GM21528 (cell line): ENCODE data around the gene PSMA7.

ENCODE experiments used
- ATAC-seq: cut with Tn5 transposase; IDR thresholded peaks from one replicate; pipeline ENCODE4 v1.9.1; 2021; ENCODE audit warnings: mild to moderate bottlenecking, moderate library complexity; ENCODE audit not compliant: unreplicated experiment, low FRiP score

The PSMA7 gene

DNA sequence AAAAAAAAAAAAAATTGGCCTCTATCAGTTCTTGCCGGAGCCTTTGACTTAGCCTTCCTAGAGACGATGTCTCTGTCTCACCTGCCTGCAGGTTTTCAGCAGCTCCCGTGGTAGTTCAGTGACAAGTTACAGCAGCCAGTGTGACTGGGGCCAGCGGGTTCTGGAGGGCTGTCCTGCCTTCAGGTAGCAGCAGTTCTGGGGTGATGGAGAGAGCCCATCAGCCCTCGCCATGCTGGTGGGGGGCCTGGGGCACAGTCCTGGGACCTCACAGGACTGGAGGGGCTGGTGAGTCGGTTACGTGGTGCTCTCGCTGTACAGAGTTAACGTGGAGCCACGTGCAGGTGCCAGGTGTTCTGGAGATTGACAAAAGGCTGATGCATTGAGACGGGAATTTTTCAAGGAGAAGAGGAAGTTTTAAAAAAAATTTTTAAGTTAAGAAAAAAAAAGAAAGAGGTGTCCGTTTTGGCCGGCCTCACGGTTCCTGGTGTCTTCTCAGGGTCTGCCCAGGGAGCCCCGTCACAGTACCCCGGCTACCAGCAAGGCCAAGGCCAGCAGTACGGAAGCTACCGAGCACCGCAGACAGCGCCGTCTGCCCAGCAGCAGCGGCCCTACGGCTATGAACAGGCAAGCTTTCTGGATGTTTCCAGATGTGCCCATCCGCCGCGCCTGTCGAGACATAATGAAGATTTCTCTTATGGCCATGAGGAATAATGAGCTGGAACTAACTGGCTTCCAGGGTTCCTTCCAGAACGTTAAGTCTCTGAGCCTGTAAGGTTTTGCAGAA is 31.0 kb upstream of the PSMA7 start:
- ATAC-seq: no peak

DNA sequence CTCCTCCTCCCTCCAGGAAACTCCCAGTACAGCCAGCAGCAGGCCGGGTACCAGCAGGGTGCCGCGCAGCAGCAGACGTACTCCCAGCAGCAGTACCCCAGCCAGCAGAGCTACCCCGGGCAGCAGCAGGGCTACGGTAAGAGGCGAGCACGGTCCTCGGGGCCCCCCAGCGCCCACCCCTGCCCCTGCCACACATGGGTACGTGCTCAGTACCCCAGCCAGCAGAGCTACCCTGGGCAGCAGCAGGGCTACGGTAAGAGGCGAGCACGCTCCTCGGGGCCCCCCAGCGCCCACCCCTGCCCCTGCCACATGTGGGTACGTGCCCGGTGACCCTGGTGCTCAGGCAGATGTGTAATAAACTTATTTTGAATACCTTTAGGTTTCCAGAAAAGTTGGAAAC is 29.5 kb upstream of the PSMA7 start:
- no peak for ATAC-seq

DNA sequence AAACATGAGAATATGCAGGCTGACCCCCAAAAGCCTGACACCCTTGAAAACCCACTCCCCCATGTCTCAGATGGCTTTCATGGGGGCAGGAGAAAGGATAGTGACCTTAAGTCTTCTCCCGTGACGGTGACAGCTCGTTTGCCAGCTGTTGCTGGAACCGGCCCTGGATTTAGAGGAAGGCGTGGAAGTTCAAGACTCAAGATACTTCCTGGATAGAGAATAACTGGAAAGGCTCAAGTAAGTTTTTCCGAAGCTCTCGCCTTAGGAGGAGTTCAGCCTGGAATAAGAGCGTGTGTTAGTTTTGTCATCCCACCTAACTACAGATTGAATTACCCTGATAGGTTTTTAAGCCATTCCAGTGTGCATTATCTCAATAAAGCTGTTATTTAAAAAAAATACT is 28.1 kb upstream of the PSMA7 start:
- no peak for ATAC-seq

DNA sequence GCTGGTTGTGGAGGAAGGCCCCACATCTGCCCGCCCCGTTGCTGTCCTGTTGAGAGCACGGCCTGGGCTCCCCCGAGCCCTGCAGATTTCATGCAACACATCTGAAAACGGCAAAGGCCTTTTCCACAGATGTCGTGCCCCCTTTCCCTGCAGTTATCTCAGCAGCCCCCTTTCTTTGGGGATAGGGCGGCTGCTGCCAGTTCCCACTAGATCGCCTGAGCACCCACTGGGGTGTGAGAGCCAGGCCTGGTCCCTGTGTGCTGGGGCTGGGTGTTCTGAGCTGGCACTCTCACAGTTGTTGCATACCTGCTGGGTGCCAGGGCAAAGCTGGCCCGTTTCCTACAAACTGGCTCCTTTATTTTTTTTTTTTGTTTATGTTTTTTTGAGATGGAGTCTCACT is 27.3 kb upstream of the PSMA7 start:
- ATAC-seq: no peak

DNA sequence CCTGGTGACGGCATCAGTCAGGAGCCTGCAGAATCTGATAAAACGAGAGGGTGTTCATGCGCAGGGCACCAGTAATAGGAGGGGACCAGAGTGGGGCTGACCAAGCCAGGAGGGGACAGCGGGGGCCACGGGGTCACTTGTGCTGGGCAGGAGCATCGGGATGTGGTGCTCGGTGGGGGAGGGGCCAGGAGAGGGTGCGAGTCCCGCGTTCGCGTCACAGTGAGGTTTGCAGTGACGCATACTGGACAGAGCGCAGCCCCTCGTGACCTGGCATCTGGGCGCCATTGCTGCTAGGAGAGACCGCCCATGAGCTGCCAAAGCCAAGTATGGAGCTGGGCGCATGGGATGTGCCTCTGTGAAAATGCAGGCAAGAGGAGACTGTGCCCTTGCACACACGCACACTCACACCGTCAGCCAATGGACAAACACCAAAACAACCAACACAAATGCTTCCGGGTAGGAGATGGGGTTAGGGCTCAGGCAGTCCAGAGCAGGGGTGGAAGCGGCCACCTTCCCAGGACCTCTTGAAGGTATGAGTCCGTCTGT is 25.8 kb upstream of the PSMA7 start:
- no peak for ATAC-seq

DNA sequence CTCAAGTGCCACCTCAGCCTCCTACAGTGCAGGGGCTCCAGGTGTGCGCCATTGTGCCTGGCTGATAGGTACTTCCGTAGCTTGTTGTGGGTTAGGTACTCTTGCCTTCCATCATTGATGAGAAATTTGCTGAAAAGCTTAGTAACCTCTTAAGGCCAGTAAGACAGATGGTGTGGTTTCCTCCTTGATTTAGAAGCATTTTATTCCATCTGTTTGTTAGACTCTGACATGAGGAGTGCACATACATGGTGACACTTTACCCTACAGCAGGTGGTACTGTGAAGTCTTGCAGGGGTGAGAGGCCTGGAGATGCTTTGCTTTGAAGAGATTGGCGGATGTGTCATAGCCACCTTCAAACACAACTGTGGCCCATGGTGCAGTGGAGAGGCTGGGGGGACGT is 24.9 kb upstream of the PSMA7 start:
- ATAC-seq: no peak

DNA sequence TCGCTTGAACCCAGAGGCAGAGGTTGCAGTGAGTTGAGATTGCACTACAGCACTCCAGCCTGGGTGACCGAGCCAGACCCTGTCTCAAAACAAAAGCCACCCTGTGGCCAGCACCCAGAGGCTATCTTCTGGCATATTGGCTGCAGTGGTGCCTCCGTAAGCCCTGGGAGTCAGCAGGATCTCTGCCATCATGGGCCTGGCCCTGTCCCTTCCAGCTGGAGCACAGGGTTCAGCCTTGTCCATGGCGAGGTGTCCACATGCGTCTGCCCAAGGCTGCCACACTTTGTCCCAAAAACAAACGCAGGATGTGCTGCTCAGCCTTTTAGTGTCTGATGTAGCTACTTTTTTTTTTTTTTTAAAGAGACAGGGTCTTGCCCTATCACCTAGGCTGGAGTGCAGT is 24.3 kb upstream of the PSMA7 start:
- no peak for ATAC-seq

DNA sequence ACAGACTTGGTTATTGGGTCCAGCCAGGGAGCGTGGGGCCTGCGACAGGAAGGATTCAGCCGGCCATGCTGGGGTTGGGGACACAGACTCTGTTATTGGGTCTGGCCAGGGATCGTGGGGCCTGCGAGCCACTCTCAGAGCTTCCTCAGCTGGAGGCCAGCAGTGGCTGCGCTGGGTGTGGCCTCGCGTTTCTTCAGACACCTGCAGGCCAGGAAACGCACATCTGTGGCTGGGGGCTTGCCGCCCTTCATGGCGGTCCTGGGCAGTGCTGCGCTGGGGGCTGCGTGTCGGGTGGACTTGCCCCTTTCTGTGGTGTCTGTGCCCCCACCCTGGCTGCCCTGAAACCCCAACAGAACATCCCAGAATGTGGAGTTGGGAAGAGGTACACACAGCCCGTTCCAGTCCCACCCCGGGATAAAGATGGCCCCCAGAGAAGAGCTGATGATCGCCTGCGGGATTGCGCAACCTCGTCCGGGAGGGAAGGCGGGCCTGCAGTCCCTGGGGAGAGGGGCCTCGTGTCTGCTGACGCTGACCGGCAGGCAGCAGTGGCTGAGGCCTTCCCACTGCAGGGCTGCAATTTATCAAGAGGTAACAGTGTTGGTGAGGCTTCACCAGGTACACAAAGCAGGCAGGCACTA is 22.7 kb upstream of the PSMA7 start:
- no peak for ATAC-seq

DNA sequence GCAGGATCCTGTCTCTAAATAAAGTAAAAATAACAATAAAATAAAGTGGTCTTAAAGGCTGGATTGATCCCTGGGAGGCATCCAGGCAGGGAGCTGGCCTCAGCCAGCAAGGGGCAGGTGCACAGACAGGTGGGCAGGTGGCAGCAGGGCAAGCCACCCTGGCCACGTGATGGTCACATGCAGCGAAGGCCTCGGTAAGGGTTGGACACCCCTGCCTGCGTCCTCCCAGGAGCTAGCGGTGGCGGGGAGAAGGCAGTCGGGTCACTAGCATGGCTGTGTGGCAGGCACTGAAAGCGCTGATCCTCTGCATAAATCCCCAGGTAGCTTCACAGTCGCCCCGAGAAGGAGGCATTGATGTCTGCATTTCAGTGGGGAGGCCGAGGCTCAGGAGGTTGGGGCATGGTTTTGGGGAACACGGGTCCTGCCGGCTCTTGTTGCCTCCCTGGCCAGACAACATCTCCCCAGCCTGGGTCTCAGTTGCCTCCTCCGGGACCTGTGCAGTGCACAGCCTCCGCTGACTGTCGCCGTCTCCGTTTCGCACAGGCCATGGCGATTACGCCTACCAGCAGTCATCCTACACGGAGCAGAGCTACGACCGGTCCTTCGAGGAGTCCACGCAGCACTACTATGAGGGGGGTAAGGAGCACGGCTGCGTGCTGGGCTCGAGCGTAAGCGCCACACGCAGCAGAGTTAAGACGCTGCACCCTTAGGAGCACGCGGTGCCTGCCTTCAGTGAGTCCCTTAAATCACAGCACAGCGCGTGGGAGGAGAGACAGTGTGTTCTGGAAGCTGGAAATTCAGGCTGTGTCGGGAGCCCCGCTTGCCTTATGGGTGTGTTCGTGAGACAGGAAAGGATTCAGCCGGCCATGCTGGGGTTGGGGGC is 21.9 kb upstream of the PSMA7 start:
- ATAC-seq: no peak

DNA sequence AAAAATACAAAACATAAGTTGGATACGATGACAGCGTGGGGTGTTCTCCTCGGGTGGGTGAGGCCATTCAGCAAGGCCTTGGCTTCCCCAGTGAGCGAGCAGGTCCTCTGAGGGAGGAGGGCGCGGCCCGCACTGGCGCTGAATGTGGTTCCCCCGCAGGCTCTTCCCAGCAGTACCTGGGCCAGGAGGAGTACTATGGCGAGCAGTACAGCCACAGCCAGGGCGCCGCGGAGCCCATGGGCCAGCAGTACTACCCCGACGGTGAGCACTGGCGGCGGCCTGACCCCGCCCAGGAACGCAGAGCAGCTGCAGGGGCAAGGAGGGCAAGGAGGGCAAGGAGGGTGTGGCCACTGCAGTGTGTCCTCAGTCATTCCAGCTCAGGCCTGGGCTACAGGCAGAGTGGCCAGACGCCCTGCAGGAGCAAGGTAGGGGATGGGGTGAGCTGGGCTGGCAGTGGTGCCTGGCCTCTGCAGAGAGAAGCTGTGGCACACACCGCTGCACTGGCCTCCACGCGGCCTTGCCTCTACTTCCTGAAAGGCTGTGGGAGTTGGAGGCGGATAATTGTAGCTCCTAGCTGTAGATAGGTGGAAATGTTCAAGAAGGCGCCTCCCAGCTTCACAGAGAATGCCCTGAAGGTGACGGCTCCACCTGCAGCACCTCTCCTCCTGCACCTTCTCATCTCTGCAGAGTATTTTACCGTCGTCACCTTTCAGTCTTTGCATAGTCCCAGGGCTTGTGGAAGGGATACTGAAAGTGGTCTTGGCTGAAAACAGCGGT is 21.0 kb upstream of the PSMA7 start:
- ATAC-seq: no peak

DNA sequence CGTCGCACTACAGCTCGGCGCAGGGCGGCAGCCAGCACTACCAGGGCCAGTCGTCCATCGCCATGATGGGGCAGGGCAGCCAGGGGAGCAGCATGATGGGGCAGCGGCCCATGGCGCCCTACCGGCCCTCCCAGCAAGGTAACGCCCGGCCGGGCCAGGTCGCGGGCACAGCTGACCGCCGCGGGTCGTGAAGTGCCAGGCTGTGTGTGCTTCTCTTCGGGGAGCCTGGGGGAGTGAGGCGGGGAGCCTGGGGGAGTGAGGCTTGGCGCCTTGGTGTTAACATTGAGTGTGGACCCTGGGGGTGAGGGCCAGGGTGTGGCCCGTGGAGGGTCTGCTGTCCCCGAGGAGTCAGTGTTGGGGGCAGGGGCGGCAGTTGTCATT is 20.3 kb upstream of the PSMA7 start:
- no peak for ATAC-seq

DNA sequence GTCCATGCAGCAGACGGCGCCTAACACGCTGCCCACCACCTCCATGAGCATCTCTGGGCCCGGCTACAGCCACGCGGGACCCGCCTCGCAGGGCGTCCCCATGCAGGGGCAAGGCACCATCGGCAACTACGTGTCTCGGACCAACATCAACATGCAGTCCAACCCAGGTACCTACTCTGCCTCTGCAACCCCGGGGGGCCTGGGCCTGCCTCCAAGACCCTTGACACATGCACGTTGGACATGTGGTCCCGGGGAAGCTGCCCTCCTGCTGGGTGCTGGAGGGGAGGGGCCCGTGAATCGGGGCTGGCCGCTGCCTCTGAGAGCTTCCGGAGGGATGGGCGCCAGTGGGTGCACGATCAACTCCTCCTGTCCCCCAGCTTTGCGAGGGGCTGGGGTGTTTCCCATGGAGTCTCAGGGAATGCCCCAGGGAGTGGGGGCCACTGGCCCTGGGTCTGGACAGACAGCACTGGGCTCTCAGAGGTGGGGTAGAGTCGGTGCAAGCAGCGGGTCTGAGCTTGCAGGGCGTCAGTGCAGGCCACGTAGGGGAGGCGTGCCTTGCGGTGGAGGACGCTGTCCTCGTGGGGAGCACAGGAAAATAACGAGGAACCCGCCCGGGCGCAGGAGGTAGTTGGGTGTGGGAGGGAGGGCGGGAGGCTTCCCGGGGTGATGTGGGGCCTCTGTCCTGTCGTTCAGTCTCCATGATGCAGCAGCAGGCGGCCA is 19.7 kb upstream of the PSMA7 start:
- no peak for ATAC-seq

DNA sequence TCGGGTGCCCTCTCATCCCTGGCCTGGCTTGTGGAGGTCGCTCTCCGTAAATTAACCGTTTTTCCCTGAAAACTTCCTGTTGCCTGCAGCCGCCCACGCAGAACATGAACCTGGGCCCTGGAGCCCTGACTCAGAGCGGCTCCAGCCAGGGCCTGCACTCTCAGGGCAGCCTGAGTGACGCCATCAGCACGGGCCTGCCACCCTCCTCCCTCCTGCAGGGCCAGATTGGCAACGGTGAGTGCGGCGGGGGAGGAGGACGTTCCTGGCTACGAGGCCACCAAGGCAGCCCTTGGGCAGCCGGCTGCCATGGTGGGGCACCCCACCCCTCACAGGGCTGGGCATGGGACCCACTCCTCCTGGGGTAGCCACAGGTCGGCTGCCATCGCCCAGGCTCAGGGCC is 18.2 kb upstream of the PSMA7 start:
- ATAC-seq: no peak

DNA sequence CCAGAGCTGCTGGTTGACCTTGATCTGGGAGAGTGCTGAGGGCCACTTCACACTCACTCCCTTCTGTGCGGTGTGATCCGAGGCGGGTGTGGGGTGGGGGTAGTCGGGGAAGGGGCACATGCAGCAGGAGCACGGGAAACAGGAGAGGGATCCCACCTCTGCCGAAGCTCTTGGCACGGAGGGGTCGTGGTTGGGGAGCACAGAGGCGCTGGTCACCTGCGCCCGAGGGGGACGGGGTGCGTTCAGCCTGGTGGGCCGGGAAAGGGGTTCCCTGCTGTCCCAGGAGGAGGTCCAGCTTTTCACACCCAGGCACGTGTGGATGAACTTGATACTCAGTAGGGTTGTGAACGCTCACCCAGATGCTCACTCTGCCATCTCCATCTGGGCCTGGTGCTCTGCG is 17.7 kb upstream of the PSMA7 start:
- no peak for ATAC-seq

DNA sequence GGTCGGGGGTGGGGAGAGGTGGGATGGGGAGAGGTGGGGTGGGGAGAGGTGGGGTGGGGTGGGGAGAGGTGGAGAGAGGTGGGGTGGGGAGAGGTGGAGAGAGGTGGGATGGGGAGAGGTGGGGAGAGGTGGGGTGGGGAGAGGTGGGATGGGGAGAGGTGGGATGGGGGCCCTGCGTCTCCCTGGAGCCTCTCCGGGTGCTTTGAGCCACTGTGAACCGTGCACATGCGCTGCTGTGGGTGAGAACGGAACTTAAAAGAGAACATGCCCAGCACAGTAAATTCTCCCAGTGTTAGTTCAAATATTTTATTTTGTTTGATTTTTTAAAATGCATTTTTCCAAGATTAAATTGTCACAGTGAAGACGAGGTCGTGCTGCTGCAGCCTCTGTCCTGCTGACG is 17.1 kb upstream of the PSMA7 start:
- no peak for ATAC-seq

DNA sequence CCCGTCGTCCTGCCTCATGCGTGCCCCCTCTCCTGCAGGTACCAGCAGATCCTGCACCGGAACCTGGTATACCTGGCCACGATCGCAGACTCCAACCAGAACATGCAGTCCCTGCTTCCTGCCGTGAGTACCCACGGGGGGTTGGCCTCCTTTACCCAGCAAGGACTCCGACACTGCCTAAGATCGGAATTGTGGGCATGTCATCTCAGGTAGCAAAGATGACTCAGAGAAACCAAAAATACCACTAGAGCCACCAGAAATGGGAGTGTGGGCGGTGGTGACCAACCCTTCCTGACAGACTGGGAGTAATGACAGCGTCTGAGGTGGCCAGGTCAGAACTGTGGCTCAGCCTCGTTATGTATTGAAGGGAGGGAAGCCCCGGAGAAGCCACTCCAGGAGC is 16.6 kb upstream of the PSMA7 start:
- ATAC-seq: no peak

DNA sequence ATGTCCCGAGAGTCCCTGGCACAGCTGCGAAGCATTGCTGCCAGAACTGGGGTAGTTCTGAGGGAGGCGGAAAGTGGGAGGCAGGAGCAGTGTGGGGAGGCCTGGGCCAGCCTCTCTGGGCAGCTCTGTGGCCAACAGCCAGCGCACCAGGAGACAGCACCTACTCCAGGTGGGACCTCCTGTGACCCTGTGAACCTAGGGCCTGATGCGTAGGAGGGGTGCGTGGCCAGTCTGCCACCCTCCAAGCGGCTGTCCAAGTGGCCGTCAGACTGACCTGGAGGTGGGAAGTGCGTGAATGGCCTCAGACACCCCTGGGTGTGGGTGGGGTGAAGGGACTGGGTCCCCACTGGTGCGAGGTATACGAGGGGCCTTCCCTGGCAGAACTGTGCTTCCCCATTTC is 15.9 kb upstream of the PSMA7 start:
- ATAC-seq: no peak

DNA sequence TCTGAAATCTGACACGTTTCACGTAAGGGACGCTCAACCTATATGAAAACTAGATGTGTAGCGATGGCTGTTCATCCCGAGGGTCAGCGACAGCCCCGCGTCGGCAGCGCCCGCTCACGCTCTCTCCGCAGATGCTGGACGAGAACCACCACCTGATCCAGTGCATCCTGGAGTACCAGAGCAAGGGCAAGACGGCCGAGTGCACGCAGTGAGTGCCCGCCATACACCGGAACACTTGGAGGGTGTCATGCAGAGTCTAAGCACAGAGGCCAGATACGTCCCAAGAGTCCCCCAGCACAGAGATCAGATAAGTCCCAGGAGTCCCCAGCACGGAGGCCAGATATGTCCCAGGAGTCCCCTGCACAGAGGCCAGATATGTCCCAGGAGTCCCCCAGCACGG is 15.3 kb upstream of the PSMA7 start:
- ATAC-seq: no peak

DNA sequence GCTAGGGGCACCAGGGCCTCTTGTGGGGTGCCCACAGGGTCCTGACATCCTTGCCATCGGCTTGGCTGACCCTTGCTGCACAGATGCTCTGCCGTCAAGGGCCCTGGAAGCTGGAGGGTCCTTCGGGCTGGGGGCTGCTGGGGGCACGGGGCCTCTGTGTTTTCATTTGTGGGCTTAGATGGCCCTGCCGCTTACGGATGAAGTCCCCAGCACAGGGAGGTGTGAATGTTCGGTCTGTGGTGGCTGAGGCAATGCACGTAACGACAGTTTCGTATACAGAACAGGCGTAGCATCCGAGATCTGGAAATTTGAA is 14.8 kb upstream of the PSMA7 start:
- no peak for ATAC-seq
